T-helper 2 cell treated with Interferon-gamma antibody and Interleukin-4, amounts not matched to agents 5 μg/mL and 100 μg/mL, for 36 hours (primary cell): Measurements from ENCODE around the gene FKBP1A.
A peak's percentile ranks its signal among the peaks of the same experiment; 100 is the strongest.

ENCODE experiments used
- DNase-seq: peaks from one replicate; pipeline ENCODE4 v3.0.0; 2021; ENCODE audit warnings: low spot score
- H3K27ac Mint-ChIP-seq: one replicate; pipeline ENCODE4 v1.8.0; 2021; ENCODE audit warnings: mild to moderate bottlenecking, mixed read lengths
- H3K27me3 Mint-ChIP-seq: one replicate; pipeline ENCODE4 v1.8.0; 2021; ENCODE audit warnings: low read depth, mixed read lengths
- H3K36me3 Mint-ChIP-seq: one replicate; pipeline ENCODE4 v1.8.0; 2021; ENCODE audit warnings: low read depth, mixed read lengths
- H3K4me1 Mint-ChIP-seq: one replicate; pipeline ENCODE4 v1.8.0; 2021; ENCODE audit warnings: low read depth, mixed read lengths
- H3K4me3 Mint-ChIP-seq: one replicate; pipeline ENCODE4 v1.8.0; 2022; ENCODE audit warnings: mild to moderate bottlenecking, moderate library complexity, mixed read lengths
- H3K9me3 Mint-ChIP-seq: one replicate; pipeline ENCODE4 v1.8.0; 2021; ENCODE audit warnings: mixed read lengths

Gene FKBP1A

DNA sequence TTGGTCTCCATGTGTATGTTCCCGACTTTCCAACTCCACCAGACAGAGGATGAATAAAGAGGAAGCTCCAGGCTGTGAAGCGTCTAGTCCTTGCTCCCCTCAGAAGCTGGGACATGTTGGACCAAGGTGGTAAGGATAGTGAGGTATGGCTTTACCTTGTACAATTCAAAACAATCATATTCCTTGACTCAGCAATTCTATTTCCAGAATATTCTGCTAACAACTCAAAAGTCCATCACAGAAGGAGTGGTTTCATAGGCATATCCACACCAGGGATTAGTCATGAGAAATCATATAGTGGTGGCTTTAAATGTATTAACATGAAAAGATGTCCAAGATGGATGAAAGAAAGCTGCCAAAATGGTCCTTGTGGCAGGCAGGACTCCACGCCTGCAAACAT, 19.8 kb downstream of the FKBP1A start:
- Mint-ChIP-seq H3K27ac (no peak overlapping the region), H3K4me3 (no peak overlapping the region), H3K4me1 (peaks cover 51% of the 10 kb centered on the region), H3K27me3 (no peaks in the 10 kb centered on the region), H3K36me3 (peaks cover 58% of the 10 kb centered on the region), H3K9me3 (no peaks in the 10 kb centered on the region)
- DNase-seq, result no peak

DNA sequence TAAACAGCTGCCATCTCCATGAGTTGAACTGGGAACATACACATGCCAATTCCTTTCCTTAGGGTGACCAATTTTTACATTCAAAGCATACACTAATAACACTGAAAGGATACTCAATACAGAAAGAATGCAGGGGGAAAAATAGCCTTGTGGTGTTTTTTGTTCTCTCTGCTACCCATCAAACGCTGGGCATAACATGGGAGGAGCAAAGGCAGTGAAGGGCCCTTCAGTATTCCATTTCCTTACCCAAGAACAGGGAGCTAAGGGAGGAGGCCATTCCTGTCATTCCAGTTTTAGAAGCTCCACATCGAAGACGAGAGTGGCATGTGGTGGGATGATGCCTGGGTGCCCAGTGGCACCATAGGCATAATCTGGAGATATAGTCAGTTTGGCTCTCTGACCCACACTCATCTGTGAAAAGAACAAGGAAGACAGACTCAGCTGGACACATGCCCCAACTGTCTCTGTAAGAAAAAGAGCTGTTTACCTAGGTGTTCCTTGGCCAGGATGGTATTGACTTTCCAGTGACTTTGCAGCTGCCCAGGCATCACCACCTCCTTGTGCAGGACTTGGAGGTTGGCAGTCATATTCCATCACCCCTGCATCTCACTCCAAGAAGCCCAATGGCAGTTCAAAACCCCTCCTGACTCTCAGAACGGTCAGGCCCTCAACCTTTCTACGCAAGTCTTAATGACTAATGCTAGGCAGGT, 20.9 kb downstream of the FKBP1A start:
- H3K4me1 Mint-ChIP-seq, result peaks cover 41% of the 10 kb centered on the region
- peak overlapping the region; percentile 36 for H3K27ac Mint-ChIP-seq
- DNase-seq, result no peak

DNA sequence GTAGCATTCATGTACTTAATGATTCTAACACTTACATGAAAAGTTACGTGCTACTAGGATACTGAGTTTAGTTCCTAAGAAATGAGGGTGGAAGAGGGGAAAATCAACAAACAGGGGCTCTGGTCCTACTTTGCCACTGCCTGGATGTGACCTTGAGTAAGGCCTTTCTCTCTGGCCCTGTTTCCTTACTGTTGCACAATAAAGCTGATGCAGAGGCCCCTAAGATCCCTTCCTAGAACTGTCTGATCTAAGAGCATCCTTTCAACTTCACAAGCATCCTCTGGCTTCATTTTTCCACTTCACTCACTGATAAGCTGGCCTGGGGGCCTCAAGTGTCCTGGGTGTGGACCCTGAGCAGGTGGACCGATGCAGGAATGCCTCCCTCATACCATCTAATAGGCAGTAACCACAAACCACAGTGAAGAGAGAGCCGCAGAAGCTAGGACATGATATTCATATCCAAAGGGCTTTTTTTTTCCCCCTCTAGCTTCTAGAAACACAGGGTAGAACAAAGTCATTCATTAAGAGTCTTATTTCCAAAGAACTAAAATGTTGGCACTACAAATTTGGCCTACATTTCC, 21.6 kb downstream of the FKBP1A start:
- H3K4me1 Mint-ChIP-seq, result peaks cover 35% of the 10 kb centered on the region
- H3K27me3 Mint-ChIP-seq, result no peaks in the 10 kb centered on the region

More for the DNA sequence above, 20.9 kb downstream of the FKBP1A start:
- no peaks in the 10 kb centered on the region for H3K9me3 Mint-ChIP-seq
- H3K36me3 Mint-ChIP-seq, result peaks cover 62% of the 10 kb centered on the region
- no peak overlapping the region for H3K4me3 Mint-ChIP-seq
- no peaks in the 10 kb centered on the region for H3K27me3 Mint-ChIP-seq

GRCh38 chr20:1370548-1371110, 22.2 kb downstream of the FKBP1A start:
- no peak for DNase-seq
- Mint-ChIP-seq H3K4me3 (no peak overlapping the region), H3K4me1 (peaks cover 30% of the 10 kb centered on the region), H3K9me3 (no peaks in the 10 kb centered on the region), H3K36me3 (peaks cover 64% of the 10 kb centered on the region), H3K27ac (no peak overlapping the region), H3K27me3 (no peaks in the 10 kb centered on the region)

More for the DNA sequence above, 21.6 kb downstream of the FKBP1A start:
- no peak for DNase-seq
- Mint-ChIP-seq H3K36me3 (peaks cover 63% of the 10 kb centered on the region), H3K9me3 (no peaks in the 10 kb centered on the region), H3K4me3 (no peak overlapping the region), H3K27ac (peak overlapping the region; percentile 36)

GRCh38 chr20:1369970-1370369, 22.9 kb downstream of the FKBP1A start:
- Mint-ChIP-seq H3K4me3 (no peak overlapping the region), H3K36me3 (peaks cover 66% of the 10 kb centered on the region), H3K27ac (peak overlapping the region; percentile 63), H3K9me3 (peaks cover 4% of the 10 kb centered on the region), H3K4me1 (peaks cover 31% of the 10 kb centered on the region), H3K27me3 (no peaks in the 10 kb centered on the region)
- DNase-seq, result no peak

DNA sequence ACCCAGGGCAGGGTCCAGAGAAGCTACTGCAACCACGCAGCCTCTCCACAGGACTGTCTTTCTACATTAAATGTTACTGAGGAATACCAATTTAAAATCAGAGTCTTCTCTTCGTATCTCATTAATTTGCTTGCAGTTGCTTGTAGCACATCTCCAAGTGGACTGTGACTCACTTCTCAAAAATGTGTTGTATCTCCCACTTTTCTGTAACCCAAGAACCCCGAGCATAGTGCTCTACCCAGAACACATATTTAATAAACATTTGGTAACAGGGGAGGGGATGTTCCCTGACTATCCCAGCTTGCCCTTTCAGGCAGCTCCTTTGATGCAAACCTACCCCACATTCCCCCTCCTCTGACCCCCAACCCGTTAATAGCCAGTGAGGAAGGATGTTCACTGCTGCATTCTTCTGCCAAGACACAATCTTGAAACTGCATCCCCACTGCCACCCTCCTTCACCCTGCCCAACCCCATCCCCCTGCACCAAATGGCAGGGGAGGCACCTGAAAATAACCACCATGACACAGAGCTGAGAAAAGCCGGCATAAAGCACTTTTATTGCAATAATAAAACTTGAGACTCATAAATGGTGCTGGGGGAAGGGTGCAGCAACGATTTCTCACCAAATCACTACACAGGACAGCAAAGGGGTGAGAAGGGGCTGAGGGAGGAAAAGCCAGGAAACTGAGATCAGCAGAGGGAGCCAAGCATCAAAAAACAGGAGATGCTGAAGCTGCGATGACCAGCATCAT, 24.2 kb downstream of the FKBP1A start:
- Mint-ChIP-seq H3K4me1 (peaks cover 36% of the 10 kb centered on the region), H3K9me3 (peaks cover 4% of the 10 kb centered on the region), H3K36me3 (peaks cover 72% of the 10 kb centered on the region), H3K4me3 (no peak overlapping the region), H3K27ac (peak overlapping the region; percentile 62), H3K27me3 (no peaks in the 10 kb centered on the region)
- no peak for DNase-seq

GRCh38 chr20:1367479-1367878, 25.4 kb downstream of the FKBP1A start:
- Mint-ChIP-seq H3K27me3 (no peaks in the 10 kb centered on the region), H3K9me3 (peaks cover 4% of the 10 kb centered on the region), H3K4me1 (peaks cover 41% of the 10 kb centered on the region), H3K36me3 (peaks cover 71% of the 10 kb centered on the region), H3K27ac (no peak overlapping the region), H3K4me3 (no peak overlapping the region)
- DNase-seq, result no peak

DNA sequence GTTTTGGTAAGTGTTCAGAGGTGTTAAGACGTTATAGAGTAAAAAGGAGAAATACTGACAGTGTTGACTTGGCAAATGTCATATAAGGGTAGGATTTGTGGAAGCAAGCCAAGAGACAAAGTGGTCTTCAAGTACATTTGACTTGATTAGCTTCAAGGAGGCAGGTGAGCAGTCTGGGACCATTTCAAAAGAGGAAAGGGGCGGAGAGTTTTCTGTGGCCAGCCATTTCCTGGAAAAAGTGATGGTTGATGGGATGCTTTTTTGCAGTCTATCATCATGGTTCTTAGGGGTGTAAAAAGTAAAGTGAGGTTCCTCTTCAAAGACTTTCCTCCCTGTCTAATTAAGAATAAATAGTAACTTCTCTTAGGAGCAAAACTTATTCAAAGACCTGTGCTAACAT, 28.7 kb downstream of the FKBP1A start:
- peak overlapping the region; percentile 64 for H3K4me3 Mint-ChIP-seq
- H3K27ac Mint-ChIP-seq, result peak overlapping the region; percentile 85
- DNase-seq, result peak; percentile 58
- H3K9me3 Mint-ChIP-seq, result peaks cover 4% of the 10 kb centered on the region
- peaks cover 79% of the 10 kb centered on the region for H3K36me3 Mint-ChIP-seq
- peaks cover 59% of the 10 kb centered on the region for H3K4me1 Mint-ChIP-seq
- no peaks in the 10 kb centered on the region for H3K27me3 Mint-ChIP-seq

DNA sequence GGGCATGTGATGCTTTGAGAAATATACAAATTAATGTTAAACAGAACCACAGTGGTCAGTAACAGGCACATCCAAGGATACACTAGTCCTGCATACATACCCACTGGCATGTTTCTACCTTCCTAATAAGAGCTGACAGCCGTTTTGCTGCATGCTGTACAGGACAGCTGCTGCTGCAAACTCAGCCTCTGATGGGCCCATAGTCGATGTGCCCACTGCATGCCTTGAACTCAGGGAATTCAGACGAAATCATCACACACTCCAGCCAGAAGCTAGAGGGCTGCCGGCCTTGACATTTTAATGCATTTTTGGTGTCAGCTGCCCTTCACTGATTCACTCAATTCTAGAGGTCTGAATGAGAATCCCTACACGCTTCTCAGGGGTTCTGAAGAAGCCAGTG, 29.3 kb downstream of the FKBP1A start:
- Mint-ChIP-seq H3K4me3 (peak overlapping the region; percentile 64), H3K36me3 (peaks cover 78% of the 10 kb centered on the region), H3K27me3 (no peaks in the 10 kb centered on the region), H3K4me1 (peaks cover 61% of the 10 kb centered on the region), H3K27ac (peak overlapping the region; percentile 85), H3K9me3 (peaks cover 4% of the 10 kb centered on the region)
- no peak for DNase-seq

GRCh38 chr20:1362484-1362883, 30.4 kb downstream of the FKBP1A start:
- DNase-seq, result peak; percentile 26
- Mint-ChIP-seq H3K9me3 (peaks cover 4% of the 10 kb centered on the region), H3K27me3 (no peaks in the 10 kb centered on the region), H3K36me3 (peaks cover 75% of the 10 kb centered on the region), H3K4me3 (no peak overlapping the region), H3K4me1 (peaks cover 72% of the 10 kb centered on the region), H3K27ac (peak overlapping the region; percentile 85)

DNA sequence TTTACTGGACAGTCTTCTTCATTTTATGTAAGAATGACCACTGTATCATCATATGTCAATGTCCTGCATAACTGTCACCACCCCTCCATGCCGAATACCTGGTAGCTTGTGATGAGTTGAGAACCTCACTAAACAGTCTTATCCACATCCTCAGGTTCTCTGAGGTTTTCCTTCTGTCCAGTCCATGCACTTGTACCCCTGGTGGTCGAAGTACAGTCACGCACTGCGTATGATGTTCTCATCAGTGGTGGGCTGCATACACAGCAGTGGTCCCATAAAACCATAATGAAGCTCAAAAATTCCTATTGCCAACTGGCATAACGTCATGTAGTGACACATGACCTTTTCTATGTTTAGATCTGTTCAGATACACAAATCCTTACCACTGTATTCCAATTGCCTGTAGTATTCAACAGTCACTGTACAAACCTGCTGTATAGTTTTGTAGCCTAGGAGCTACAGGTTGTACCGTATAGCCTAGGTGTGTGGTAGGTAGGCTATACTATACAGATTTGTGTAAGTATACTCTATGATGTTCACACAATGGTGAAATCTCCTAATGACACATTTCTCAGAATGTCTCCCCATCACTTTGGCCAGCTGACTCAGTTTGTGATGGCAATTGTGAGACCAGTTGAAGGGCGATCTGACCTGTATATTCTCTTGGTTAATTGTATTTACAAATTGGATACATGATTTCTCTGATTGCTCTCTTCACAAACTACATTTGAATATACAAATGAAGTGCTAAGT, 32.6 kb downstream of the FKBP1A start:
- Mint-ChIP-seq H3K27ac (peak overlapping the region; percentile 80), H3K9me3 (peaks cover 4% of the 10 kb centered on the region), H3K4me3 (peak overlapping the region; percentile 34), H3K36me3 (peaks cover 74% of the 10 kb centered on the region), H3K4me1 (peaks cover 73% of the 10 kb centered on the region), H3K27me3 (no peaks in the 10 kb centered on the region)
- DNase-seq, result peak; percentile 10

DNA sequence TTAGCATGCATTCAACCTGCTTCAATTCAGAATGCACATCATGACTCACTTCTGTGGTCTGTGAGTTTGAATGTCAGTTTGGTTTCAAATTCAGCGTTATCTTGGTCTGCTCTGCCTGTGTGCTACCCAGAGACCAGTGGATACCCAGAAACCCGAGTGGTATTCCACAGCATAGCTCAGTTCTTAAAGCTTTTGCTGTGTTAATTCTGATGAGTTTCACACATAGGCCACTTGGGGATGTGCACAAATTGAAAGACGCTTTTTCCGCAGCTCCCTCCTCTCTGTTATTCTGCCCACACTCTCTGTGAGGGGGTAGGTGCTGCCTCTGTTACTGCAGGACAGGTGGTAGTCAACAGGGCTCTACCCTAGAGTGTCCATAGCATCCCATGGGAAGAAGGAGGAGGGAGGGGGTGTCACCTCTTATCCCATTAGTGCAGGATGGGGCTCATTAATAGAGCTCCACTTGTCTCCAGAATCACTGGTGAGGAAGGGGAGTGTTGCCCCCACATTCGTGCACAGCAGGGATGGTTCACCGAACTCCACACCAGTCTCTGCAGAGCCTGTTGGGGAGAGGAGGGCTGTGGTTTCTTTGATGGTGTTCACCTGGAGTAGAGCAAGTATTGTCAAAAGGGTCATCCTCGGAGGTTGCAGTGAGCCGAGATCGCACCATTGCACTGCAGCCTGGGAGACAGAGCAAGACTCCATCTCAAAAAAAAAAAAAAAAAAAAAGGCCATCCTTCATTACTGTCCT, 34.8 kb downstream of the FKBP1A start:
- Mint-ChIP-seq H3K4me3 (peak overlapping the region; percentile 67), H3K4me1 (peaks cover 55% of the 10 kb centered on the region), H3K27ac (peak overlapping the region; percentile 85), H3K27me3 (no peaks in the 10 kb centered on the region), H3K9me3 (peaks cover 25% of the 10 kb centered on the region), H3K36me3 (peaks cover 79% of the 10 kb centered on the region)
- DNase-seq, result peak; percentile 76

DNA sequence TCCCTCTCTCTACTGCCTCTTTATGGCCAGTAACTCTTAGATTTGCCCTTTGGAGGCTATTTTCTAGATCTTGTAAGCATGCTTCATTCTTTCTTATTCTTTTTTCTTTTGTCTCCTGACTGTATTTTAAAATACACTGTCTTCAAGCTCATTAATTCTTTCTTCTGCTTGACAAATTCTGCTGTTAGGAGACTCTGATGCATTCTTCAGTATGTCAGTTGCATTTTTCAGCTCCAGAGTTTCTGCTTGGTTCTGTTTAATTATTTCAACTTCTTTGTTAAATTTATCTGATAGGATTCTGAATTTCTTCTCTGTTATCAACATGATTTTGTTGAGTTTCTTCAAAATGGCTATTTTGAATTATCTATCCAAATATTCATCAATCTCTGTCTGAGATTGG, 38.9 kb downstream of the FKBP1A start:
- Mint-ChIP-seq H3K27me3 (no peaks in the 10 kb centered on the region), H3K4me3 (no peak overlapping the region), H3K36me3 (peaks cover 82% of the 10 kb centered on the region), H3K27ac (no peak overlapping the region), H3K4me1 (peaks cover 22% of the 10 kb centered on the region), H3K9me3 (peaks cover 60% of the 10 kb centered on the region)
- no peak for DNase-seq
